ENCODE data around the gene HMHB1. TPM values are rescaled to one million over a fixed set of nuclear protein-coding genes. Genes with fewer than 3 reads are reported as not detected.
"Not testable (repeated sequence)": the region's sequence is repeated elsewhere in the genome, so short reads cannot be mapped to it uniquely, and the experiment has no call there.

HMHB1 gene
- total RNA-seq, 2 experiments from 2014 or later: 1.2 TPM; not detected in 1

GRCh38 chr5:143788401-143788800, 23.6 kb upstream of the HMHB1 start:
- ATAC-seq: no peak
- no peak for DNase-seq
- Mint-ChIP-seq H3K27ac (no peak overlapping the region), H3K9me3 (ENCODE audit: low read depth) (peaks cover 3% of the 10 kb centered on the region), H3K27me3 (peaks cover 5% of the 10 kb centered on the region), H3K4me1 (peaks cover 6% of the 10 kb centered on the region), H3K36me3 (peaks cover 2% of the 10 kb centered on the region), H3K4me3 (no peak overlapping the region)
- CTCF ChIA-PET: no interaction called here

- peaks cover 6% of the 10 kb centered on the region for H3K4me1 Mint-ChIP-seq
- peaks cover 3% of the 10 kb centered on the region for H3K9me3 Mint-ChIP-seq (ENCODE audit: low read depth)
- no peak overlapping the region for H3K27ac Mint-ChIP-seq
- DNase-seq (no peak), ATAC-seq (no peak)
- peaks cover 2% of the 10 kb centered on the region for H3K27me3 Mint-ChIP-seq
- H3K36me3 Mint-ChIP-seq: no peaks in the 10 kb centered on the region
- CTCF ChIA-PET: interaction anchor here (1.2 kb wide), 1 partner anchor 14 kb away, joined by 3 read pairs; no protein-coding TSS in a partner anchor
- H3K4me3 Mint-ChIP-seq: no peak overlapping the region
These were observed 21.4 kb upstream of the HMHB1 start for GRCh38 chr5:143790457-143791112.

DNA sequence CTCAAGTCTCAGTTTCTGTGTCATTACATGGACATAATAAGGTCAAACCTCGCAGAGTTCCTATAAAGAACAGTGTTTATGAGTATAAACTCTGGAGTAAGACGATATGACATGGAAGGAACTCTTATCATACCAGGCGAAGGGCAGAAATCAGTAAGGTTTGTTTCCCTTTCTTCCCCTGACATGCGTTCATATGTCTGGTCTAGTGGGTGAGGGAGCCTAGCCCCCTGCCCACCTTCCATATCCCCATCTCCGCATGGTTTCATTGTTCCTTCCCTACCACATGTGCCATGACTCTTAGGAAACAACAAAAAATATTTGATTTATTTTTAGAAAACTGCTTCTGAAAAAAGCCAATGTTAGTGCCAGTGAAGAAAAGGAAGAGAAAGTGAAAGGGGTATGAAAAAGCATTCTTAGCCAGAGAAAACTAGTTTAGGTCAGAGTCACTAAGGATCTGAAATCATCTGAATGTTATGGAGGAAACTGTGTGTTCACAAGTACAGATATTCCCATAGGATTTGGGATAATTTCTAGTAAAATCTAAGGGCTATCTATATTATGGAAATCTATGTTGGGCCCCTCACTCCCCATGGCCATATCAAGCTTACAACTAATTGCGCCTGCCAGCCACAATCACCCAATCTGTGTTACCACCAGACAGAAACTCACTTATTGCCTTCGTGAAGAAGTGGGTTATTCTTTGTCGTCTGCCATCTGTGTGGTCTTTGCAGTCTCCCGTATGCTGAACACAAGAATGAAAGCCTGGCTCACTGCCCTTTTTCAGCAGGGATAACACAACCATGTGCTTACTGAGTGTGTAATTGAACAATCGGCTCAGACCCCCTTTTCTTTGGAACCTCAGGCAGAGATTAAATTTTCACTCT, 19.9 kb upstream of the HMHB1 start:
- CTCF ChIA-PET: no interaction called here
- H3K4me1 Mint-ChIP-seq: peaks cover 6% of the 10 kb centered on the region
- peaks cover 2% of the 10 kb centered on the region for H3K27me3 Mint-ChIP-seq
- DNase-seq: no peak
- no peak overlapping the region for H3K4me3 Mint-ChIP-seq
- no peak for ATAC-seq
- no peaks in the 10 kb centered on the region for H3K36me3 Mint-ChIP-seq
- H3K27ac Mint-ChIP-seq: no peak overlapping the region
- peaks cover 3% of the 10 kb centered on the region for H3K9me3 Mint-ChIP-seq (ENCODE audit: low read depth)

DNA sequence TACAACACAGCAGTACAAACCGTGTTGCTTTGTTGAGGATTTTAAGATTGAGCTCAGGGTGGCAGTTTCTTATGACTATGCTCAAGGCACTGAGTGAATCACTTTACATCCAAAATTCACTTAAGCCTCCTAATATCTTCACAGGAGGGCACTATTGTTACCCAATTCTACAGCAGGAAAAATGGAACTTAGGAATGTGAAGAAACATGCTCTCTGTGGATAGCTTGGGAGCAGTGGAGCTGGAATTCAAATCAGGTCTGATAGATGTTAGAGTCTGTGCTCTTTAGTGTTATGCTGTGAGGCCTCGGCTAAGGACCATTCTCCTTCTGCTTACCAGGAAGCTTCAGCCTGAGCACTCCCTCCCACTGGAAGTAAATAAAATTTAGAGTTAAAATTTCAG, 18.7 kb upstream of the HMHB1 start:
- H3K36me3 Mint-ChIP-seq: no peaks in the 10 kb centered on the region
- peaks cover 3% of the 10 kb centered on the region for H3K27me3 Mint-ChIP-seq
- H3K4me1 Mint-ChIP-seq: peaks cover 6% of the 10 kb centered on the region
- CTCF ChIA-PET: no interaction called here
- no peak for ATAC-seq
- H3K9me3 Mint-ChIP-seq (ENCODE audit: low read depth): peaks cover 3% of the 10 kb centered on the region
- no peak overlapping the region for H3K4me3 Mint-ChIP-seq
- no peak for DNase-seq
- no peak overlapping the region for H3K27ac Mint-ChIP-seq

DNA sequence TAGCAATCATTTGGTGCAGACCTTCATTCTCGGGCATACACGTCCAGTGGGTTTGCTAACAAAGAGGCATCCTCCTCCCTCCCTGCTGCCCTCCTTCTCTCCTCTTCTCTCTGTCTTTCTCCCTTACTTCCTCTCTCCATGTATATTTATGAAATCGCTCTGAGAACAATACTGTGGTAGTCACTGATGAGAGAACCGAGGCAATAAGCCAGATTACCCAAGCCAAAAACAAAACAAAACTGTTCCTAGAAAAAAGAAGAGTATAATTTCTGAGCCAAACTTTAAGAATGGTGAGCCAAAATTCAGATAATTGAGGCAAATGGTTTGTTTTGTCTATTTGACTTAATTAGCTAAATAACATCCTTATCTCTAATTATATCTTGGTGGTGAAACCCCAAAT, 15.8 kb upstream of the HMHB1 start:
- Mint-ChIP-seq H3K27ac (no peak overlapping the region), H3K27me3 (peaks cover 9% of the 10 kb centered on the region), H3K4me3 (no peak overlapping the region), H3K9me3 (ENCODE audit: low read depth) (no peaks in the 10 kb centered on the region), H3K36me3 (no peaks in the 10 kb centered on the region), H3K4me1 (peaks cover 6% of the 10 kb centered on the region)
- DNase-seq (no peak), ATAC-seq (no peak)
- CTCF ChIA-PET: no interaction called here

DNA sequence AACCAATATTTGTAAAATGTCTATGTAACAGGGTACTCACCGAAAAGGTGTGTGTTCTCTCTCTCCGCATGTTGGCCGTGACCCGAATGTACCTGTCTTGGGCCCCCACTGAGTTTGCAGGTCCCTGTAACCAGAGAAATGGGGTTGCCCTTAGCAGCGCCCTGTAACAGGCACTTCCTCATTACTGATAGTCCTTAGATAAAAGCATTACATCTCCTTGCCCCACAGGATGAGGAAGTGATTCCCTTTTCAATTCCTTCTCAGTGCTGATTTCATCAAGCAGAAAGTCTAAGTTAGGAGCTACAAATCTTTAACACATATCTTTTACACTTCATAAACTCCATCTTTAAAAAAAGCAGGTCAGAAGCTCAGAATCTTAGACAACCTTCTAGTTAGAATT, 15.2 kb upstream of the HMHB1 start:
- DNase-seq: no peak
- CTCF ChIA-PET: no interaction called here
- ATAC-seq: no peak
- no peak overlapping the region for H3K4me3 Mint-ChIP-seq
- H3K36me3 Mint-ChIP-seq: no peaks in the 10 kb centered on the region
- peaks cover 9% of the 10 kb centered on the region for H3K27me3 Mint-ChIP-seq
- H3K4me1 Mint-ChIP-seq: peaks cover 6% of the 10 kb centered on the region
- no peaks in the 10 kb centered on the region for H3K9me3 Mint-ChIP-seq (ENCODE audit: low read depth)
- H3K27ac Mint-ChIP-seq: no peak overlapping the region

- DNase-seq (no peak), ATAC-seq (no peak)
- H3K36me3 Mint-ChIP-seq: no peaks in the 10 kb centered on the region
- H3K27me3 Mint-ChIP-seq: peaks cover 13% of the 10 kb centered on the region
- H3K4me1 Mint-ChIP-seq: no peaks in the 10 kb centered on the region
- CTCF ChIA-PET: interaction anchor here (0.7 to 0.8 kb wide), 2 partner anchors 449 to 1249 kb away, joined by 3 read pairs; no protein-coding TSS in a partner anchor
- no peak overlapping the region for H3K4me3 Mint-ChIP-seq
- no peaks in the 10 kb centered on the region for H3K9me3 Mint-ChIP-seq (ENCODE audit: low read depth)
- H3K27ac Mint-ChIP-seq: no peak overlapping the region
These were observed 11.2 kb upstream of the HMHB1 start for GRCh38 chr5:143800715-143801114.

DNA sequence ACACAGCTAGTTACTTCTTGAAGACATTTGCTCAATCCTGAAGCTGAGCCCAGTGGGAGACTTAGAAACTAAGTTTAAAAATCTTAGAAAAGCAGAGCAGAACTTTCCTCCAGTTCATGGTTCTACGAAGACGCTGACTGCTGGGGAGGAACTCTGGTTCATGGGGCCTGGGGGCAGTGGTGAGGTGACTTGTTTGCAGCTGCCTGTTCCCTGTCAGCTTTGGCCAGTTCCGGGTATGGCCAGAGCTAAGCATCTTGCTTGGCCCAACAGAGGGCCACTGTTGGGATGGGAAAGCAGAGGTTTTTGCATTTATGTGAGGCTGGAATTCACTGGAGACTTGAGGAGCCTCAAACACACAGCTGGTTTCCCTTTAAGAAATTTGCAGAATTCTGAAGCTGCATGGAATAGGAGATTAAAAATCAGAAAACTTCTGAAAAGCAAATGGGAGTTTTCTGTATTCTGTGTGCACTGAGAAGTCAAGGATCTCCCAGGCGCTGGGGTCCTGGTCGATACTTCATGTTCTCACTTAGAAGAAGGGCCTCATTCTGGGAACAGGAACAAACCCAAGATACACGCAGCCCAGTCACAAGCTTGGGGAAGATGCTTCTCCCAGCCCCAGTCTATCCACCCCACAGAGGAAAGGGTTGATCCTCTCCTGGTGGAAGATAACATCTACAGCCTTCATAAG, 10.6 kb upstream of the HMHB1 start:
- H3K36me3 Mint-ChIP-seq: no peaks in the 10 kb centered on the region
- ATAC-seq: no peak
- CTCF ChIA-PET: no interaction called here
- H3K9me3 Mint-ChIP-seq (ENCODE audit: low read depth): no peaks in the 10 kb centered on the region
- H3K27ac Mint-ChIP-seq: no peak overlapping the region
- peaks cover 13% of the 10 kb centered on the region for H3K27me3 Mint-ChIP-seq
- no peak overlapping the region for H3K4me3 Mint-ChIP-seq
- no peaks in the 10 kb centered on the region for H3K4me1 Mint-ChIP-seq
- DNase-seq: no peak

GRCh38 chr5:143805861-143806260, 6.1 kb upstream of the HMHB1 start:
- no peak for ATAC-seq
- no peaks in the 10 kb centered on the region for H3K36me3 Mint-ChIP-seq
- CTCF ChIA-PET: no interaction called here
- H3K27ac Mint-ChIP-seq: no peak overlapping the region
- peaks cover 1% of the 10 kb centered on the region for H3K4me1 Mint-ChIP-seq
- no peak for DNase-seq
- H3K27me3 Mint-ChIP-seq: peaks cover 8% of the 10 kb centered on the region
- no peaks in the 10 kb centered on the region for H3K9me3 Mint-ChIP-seq (ENCODE audit: low read depth)
- H3K4me3 Mint-ChIP-seq: no peak overlapping the region

GRCh38 chr5:143806579-143806978, 5.4 kb upstream of the HMHB1 start:
- peaks cover 8% of the 10 kb centered on the region for H3K27me3 Mint-ChIP-seq
- H3K27ac Mint-ChIP-seq: no peak overlapping the region
- DNase-seq (no peak), ATAC-seq (no peak)
- H3K4me1 Mint-ChIP-seq: peaks cover 6% of the 10 kb centered on the region
- no peak overlapping the region for H3K4me3 Mint-ChIP-seq
- H3K36me3 Mint-ChIP-seq: no peaks in the 10 kb centered on the region
- no peaks in the 10 kb centered on the region for H3K9me3 Mint-ChIP-seq (ENCODE audit: low read depth)
- CTCF ChIA-PET: no interaction called here

GRCh38 chr5:143807401-143807800, 4.6 kb upstream of the HMHB1 start:
- no peak for ATAC-seq

GRCh38 chr5:143816370-143816769, 4.4 kb downstream of the HMHB1 start:
- H3K27ac Mint-ChIP-seq; H3K9me3 Mint-ChIP-seq (ENCODE audit: low read depth); DNase-seq; H3K4me3 Mint-ChIP-seq; ATAC-seq; H3K36me3 Mint-ChIP-seq; H3K27me3 Mint-ChIP-seq: not testable (repeated sequence)
- CTCF ChIA-PET: interaction anchor here (1.0 to 1.2 kb wide), 2 partner anchors 8 to 412 kb away, joined by 3 to 5 read pairs; no protein-coding TSS in a partner anchor
- H3K4me1 Mint-ChIP-seq: peaks cover 20% of the 10 kb centered on the region

More at GRCh38 chr5:143807401-143807800, 4.6 kb upstream of the HMHB1 start:
- no peaks in the 10 kb centered on the region for H3K9me3 Mint-ChIP-seq (ENCODE audit: low read depth)
- CTCF ChIA-PET: no interaction called here
- peaks cover 8% of the 10 kb centered on the region for H3K27me3 Mint-ChIP-seq
- H3K4me1 Mint-ChIP-seq: peaks cover 14% of the 10 kb centered on the region
- no peaks in the 10 kb centered on the region for H3K36me3 Mint-ChIP-seq
- no peak for DNase-seq
- H3K27ac Mint-ChIP-seq: no peak overlapping the region
- H3K4me3 Mint-ChIP-seq: no peak overlapping the region

- H3K9me3 Mint-ChIP-seq (ENCODE audit: low read depth): no peaks in the 10 kb centered on the region
- ATAC-seq (no peak), DNase-seq (no peak)
- peaks cover 3% of the 10 kb centered on the region for H3K36me3 Mint-ChIP-seq
- no peaks in the 10 kb centered on the region for H3K4me1 Mint-ChIP-seq
- H3K27me3 Mint-ChIP-seq: peaks cover 2% of the 10 kb centered on the region
- CTCF ChIA-PET: interaction anchor here (1.2 kb wide), 1 partner anchor 374 kb away, joined by 4 read pairs; no protein-coding TSS in a partner anchor
- H3K27ac Mint-ChIP-seq: no peak overlapping the region
- no peak overlapping the region for H3K4me3 Mint-ChIP-seq
These were observed 7.8 kb downstream of the HMHB1 start for GRCh38 chr5:143819716-143820115.
